HepG2 (cell line): ENCODE data around the gene RCOR1. TPM values are rescaled to one million over a fixed set of nuclear protein-coding genes. Genes with fewer than 3 reads are reported as not detected.

Experiments used
- CBX1 ChIP-seq: IDR thresholded peaks from one replicate; pipeline ENCODE4 v1.6.1; 2016; ENCODE audit warnings: antibody characterized with exemption, low read depth
- CEBPB ChIP-seq: IDR thresholded peaks from 2 replicates; pipeline ENCODE4 v1.6.1; 2011; ENCODE audit warnings: low read depth, low read length, improper control_type of control experiment, borderline replicate concordance
- KDM2A ChIP-seq: sonication (generic); formaldehyde crosslinking; IDR thresholded peaks from 2 replicates; pipeline ENCODE4 v1.4.0; 2020; ENCODE audit warnings: low read depth, missing genetic modification reagents, borderline replicate concordance
- KDM4B ChIP-seq: sonication (generic); formaldehyde crosslinking; IDR thresholded peaks from 2 replicates; pipeline ENCODE4 v1.4.0; 2020; ENCODE audit warnings: missing genetic modification reagents
- KLF15 ChIP-seq: sonication (generic); formaldehyde crosslinking; IDR thresholded peaks from 2 replicates; pipeline ENCODE4 v1.8.1; 2023; ENCODE audit warnings: borderline replicate concordance, mild to moderate bottlenecking, inconsistent platforms, missing genetic modification reagents, mixed read lengths
- MED1 ChIP-seq: sonication (generic); formaldehyde crosslinking; IDR thresholded peaks from 2 replicates; pipeline ENCODE4 v1.4.0; 2020; ENCODE audit warnings: missing genetic modification reagents
- MTA1 ChIP-seq: sonication (generic); formaldehyde crosslinking; IDR thresholded peaks from 2 replicates; pipeline ENCODE4 v1.4.0; 2020; ENCODE audit warnings: missing genetic modification reagents, mild to moderate bottlenecking, borderline replicate concordance
- PHF20 ChIP-seq: sonication (generic); formaldehyde crosslinking; IDR thresholded peaks from 2 replicates; pipeline ENCODE4 v1.5.0; 2020; ENCODE audit warnings: mild to moderate bottlenecking, missing genetic modification reagents
- PLSCR1 ChIP-seq: sonication (generic); formaldehyde crosslinking; IDR thresholded peaks from 2 replicates; pipeline ENCODE4 v1.5.0; 2020; ENCODE audit warnings: missing genetic modification reagents, mild to moderate bottlenecking, borderline replicate concordance
- POGK ChIP-seq: sonication (generic); formaldehyde crosslinking; conservative IDR thresholded peaks from 2 replicates; pipeline ENCODE4 v1.8.0; 2022; ENCODE audit warnings: mild to moderate bottlenecking, moderate library complexity, missing genetic modification reagents
- POLR2A ChIP-seq, 2 experiments: IDR thresholded peaks; 2 replicates each; pipeline ENCODE4 v1.6.1; 2011; ENCODE audit warnings: low read depth in 2 of 2, low read length in 2 of 2, mild to moderate bottlenecking in 1 of 2, moderate library complexity in 1 of 2; ENCODE audit not compliant: insufficient read depth in 1 of 2
- RAD21 ChIP-seq: fragments of 450-650 bp; formaldehyde crosslinking; IDR thresholded peaks from 2 replicates; pipeline ENCODE4 v1.5.0; 2020; ENCODE audit warnings: mild to moderate bottlenecking
- RNF219 ChIP-seq: sonication (generic); formaldehyde crosslinking; IDR thresholded peaks from 2 replicates; pipeline ENCODE4 v1.5.0; 2020; ENCODE audit warnings: mild to moderate bottlenecking, missing genetic modification reagents
- SETDB1 ChIP-seq: sonication (generic); formaldehyde crosslinking; IDR thresholded peaks from 2 replicates; pipeline ENCODE4 v1.5.1; 2020; ENCODE audit warnings: missing genetic modification reagents, mild to moderate bottlenecking, borderline replicate concordance
- ZFY ChIP-seq: sonication (generic); formaldehyde crosslinking; IDR thresholded peaks from 2 replicates; pipeline ENCODE4 v1.4.0; 2020; ENCODE audit warnings: missing genetic modification reagents
- ZNF121 ChIP-seq: sonication (generic); formaldehyde crosslinking; IDR thresholded peaks from 2 replicates; pipeline ENCODE4 v1.5.0; 2020; ENCODE audit warnings: mild to moderate bottlenecking, missing genetic modification reagents
- ZNF350 ChIP-seq: sonication (generic); formaldehyde crosslinking; IDR thresholded peaks from 2 replicates; pipeline ENCODE4 v1.4.0; 2020; ENCODE audit warnings: mild to moderate bottlenecking, low read depth, missing genetic modification reagents, borderline replicate concordance
- ZNF562 ChIP-seq: sonication (generic); formaldehyde crosslinking; IDR thresholded peaks from 2 replicates; pipeline ENCODE4 v1.8.0; 2022; ENCODE audit warnings: missing genetic modification reagents, borderline replicate concordance
- ZNF740 ChIP-seq: sonication (generic); formaldehyde crosslinking; IDR thresholded peaks from 2 replicates; pipeline ENCODE4 v1.4.0; 2020; ENCODE audit warnings: missing genetic modification reagents
- polyA plus RNA-seq, 8 experiments: library from polyadenylated mRNA; depleted of rRNA in 3 of 8; stranded (reverse) in 7 of 8; unstranded in 1 of 8; fragments of >200 nt; fragmentation: Illumina TruSeq in 4 of 8; extraction: Trizol in 4 of 8; gene quantifications; 2 replicates each; pipeline versions ENCODE4 v1.2.1 to v1.2.3, GENCODE V29; 2011 to 2016; ENCODE audit warnings: low read depth in 4 of 8, missing spikeins in 1 of 8, mixed read lengths in 1 of 8; ENCODE audit not compliant: insufficient read depth in 1 of 8
- total RNA-seq, 5 experiments: library from RNA; depleted of rRNA; stranded (reverse); fragments of >200 nt; fragmentation: Illumina TruSeq; extraction: Trizol; gene quantifications; 2 replicates each; pipeline ENCODE4 v1.2.3, GENCODE V29; 2016; ENCODE audit warnings: low read depth in 1 of 5
- TF ChIP-seq, protein P1 (sequence below): sonication (generic); formaldehyde crosslinking; IDR thresholded peaks from 2 replicates; pipeline ENCODE4 v1.4.0; 2020; ENCODE audit warnings: mild to moderate bottlenecking, missing genetic modification reagents
- TF ChIP-seq, protein P2 (sequence below): IDR thresholded peaks from 2 replicates; pipeline ENCODE4 v1.6.1; 2016; ENCODE audit warnings: low read depth

RCOR1 gene
- total and polyA plus RNA-seq, 2 of the 13 experiments (the other 11 are each of a cell fraction or from before 2014, with no cell fraction given) = 10.2 to 11.1 TPM

DNA sequence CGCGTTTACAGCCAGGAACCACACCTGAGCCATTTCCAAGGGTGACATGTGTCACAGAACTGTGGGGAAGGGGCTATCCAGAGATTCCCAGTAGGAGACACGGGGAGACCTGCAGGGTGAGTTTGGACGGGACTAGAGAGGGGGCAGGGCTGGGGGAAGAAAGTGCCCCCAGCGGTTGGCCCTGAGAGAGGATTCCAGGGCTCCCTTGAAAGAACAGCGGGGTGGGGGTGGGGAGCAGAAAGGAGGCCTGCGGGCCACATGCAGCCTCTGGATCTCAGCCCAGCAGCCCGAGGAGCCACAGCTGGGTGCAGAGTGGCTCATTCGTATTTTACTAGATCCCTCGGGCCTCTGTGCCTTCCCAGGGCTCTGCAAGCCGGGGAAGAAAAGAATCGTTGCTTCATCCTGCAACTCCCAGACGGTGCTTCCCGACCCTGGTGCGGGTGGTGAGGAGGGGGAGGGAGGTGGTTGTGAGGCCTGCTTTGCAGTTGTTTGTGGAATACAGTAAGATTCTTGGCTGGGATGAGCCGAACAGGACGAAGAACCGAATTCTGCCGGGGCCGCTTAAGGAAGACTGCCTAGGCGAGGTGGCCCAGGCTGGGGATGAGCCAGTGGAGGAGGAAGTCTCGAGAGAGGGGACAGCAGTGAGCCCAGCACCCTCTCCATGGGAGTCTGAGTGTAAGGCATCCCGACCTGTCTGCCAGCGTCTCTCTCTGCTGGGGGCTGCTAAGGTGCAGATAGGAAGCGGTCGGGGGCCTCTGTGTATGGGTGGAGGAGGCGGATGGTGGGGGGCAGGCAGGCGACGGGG is 46.8 kb upstream of the RCOR1 start (continued):
- TF ChIP-seq PLSCR1 (CRISPR knock-in tag) (no peak), PHF20 (CRISPR knock-in tag) (0 out of 2 replicates have a peak, but pooled peaks have one; percentile 43), CBX1 (peak; percentile 13), ZNF740 (0 out of 2 replicates have a peak, but pooled peaks have one; percentile 26), ZNF562 (no peak), KLF15 (CRISPR knock-in tag) (no peak), CEBPB (peak; percentile 29; the same call in 1 of the 2 replicates), RNF219 (CRISPR knock-in tag) (no peak), POLR2A (IDR thresholded peaks at IDR 0.05; ENCODE audit: insufficient read depth in 1 of 2, low read depth in 2 of 2, low read length in 2 of 2) (peak in 1 of 2 experiments; percentile 58; a peak in 1 of 4 replicates), MTA1 (CRISPR knock-in tag) (no peak), SETDB1 (CRISPR knock-in tag) (no peak), ZNF121 (CRISPR knock-in tag) (no peak), RAD21 (CRISPR knock-in tag) (0 out of 2 replicates have a peak, but pooled peaks have one; percentile 7), ZFY (CRISPR knock-in tag) (peak; percentile 89), MED1 (CRISPR knock-in tag) (0 out of 2 replicates have a peak, but pooled peaks have one; percentile 31), KDM4B (CRISPR knock-in tag) (no peak), KDM2A (CRISPR knock-in tag) (no peak), ZNF350 (CRISPR knock-in tag) (peak; percentile 32; the same call in 1 of the 2 replicates), POGK (CRISPR knock-in tag) (peak; percentile 70; the same call in 1 of the 2 replicates)
- TF ChIP-seq, protein P1, sequence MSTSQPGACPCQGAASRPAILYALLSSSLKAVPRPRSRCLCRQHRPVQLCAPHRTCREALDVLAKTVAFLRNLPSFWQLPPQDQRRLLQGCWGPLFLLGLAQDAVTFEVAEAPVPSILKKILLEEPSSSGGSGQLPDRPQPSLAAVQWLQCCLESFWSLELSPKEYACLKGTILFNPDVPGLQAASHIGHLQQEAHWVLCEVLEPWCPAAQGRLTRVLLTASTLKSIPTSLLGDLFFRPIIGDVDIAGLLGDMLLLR = no peak
- TF ChIP-seq, protein P2, sequence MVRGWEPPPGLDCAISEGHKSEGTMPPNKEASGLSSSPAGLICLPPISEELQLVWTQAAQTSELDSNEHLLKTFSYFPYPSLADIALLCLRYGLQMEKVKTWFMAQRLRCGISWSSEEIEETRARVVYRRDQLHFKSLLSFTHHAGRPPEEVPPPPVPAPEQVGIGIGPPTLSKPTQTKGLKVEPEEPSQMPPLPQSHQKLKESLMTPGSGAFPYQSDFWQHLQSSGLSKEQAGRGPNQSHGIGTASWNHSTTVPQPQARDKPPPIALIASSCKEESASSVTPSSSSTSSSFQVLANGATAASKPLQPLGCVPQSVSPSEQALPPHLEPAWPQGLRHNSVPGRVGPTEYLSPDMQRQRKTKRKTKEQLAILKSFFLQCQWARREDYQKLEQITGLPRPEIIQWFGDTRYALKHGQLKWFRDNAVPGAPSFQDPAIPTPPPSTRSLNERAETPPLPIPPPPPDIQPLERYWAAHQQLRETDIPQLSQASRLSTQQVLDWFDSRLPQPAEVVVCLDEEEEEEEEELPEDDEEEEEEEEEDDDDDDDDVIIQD (CRISPR knock-in tag) = no peak
